ENCODE measurements around the gene SORBS1. TPM values are rescaled to one million over a fixed set of nuclear protein-coding genes. Genes with fewer than 3 reads are reported as not detected.

Gene SORBS1
- total RNA-seq, 4 donors from 2014 or later = 28.1 to 92.5 (median 41.7) TPM

GRCh38 chr10:95602382-95602781 is 41.2 kb upstream of the SORBS1 start:
- H3K9me3 ChIP-seq = no peaks in the 10 kb centered on the region
- H3K36me3 ChIP-seq = peaks cover 24% of the 10 kb centered on the region
- no peak overlapping the region for H3K27ac ChIP-seq
- H3K4me3 ChIP-seq = no peak overlapping the region
- peaks cover 3% of the 10 kb centered on the region for H3K4me1 ChIP-seq
- no peak for TF ChIP-seq EP300 (IDR thresholded peaks at IDR 0.05)
- TF ChIP-seq CTCF (IDR thresholded peaks at IDR 0.05) = no peak
- TF ChIP-seq POLR2A (IDR thresholded peaks at IDR 0.05) = no peak
- TF ChIP-seq POLR2AphosphoS5 (IDR thresholded peaks at IDR 0.05) = no peak
- WGBS = 61% methylated on average over 6 of the region's 6 CpGs
- DNase-seq (ENCODE audit: low spot score in 2 of 2) = no peak
- H3K27me3 ChIP-seq = no peaks in the 10 kb centered on the region

- Histone ChIP-seq H3K4me3 (no peak overlapping the region), H3K27ac (no peak overlapping the region), H3K27me3 (no peaks in the 10 kb centered on the region), H3K9me3 (no peaks in the 10 kb centered on the region), H3K36me3 (peaks cover 15% of the 10 kb centered on the region), H3K4me1 (peaks cover 3% of the 10 kb centered on the region)
- TF ChIP-seq POLR2AphosphoS5 (IDR thresholded peaks at IDR 0.05) (peak in 1 of 3 donors; percentile 64), POLR2A (IDR thresholded peaks at IDR 0.05) (no peak), CTCF (IDR thresholded peaks at IDR 0.05) (peak; percentile 83 to 86), EP300 (IDR thresholded peaks at IDR 0.05) (no peak)
- 21% methylated on average over 6 of the region's 6 CpGs for WGBS
- DNase-seq (ENCODE audit: low spot score in 2 of 2) = peak in 1 of 2 donors; percentile 80
These were observed 40.0 kb upstream of the SORBS1 start for GRCh38 chr10:95601116-95601719.

GRCh38 chr10:95600158-95600557 is 39.0 kb upstream of the SORBS1 start:
- no peaks in the 10 kb centered on the region for H3K9me3 ChIP-seq
- H3K36me3 ChIP-seq = peaks cover 5% of the 10 kb centered on the region
- no peaks in the 10 kb centered on the region for H3K27me3 ChIP-seq
- TF ChIP-seq POLR2A (IDR thresholded peaks at IDR 0.05) (no peak), POLR2AphosphoS5 (IDR thresholded peaks at IDR 0.05) (no peak), CTCF (IDR thresholded peaks at IDR 0.05) (no peak), EP300 (IDR thresholded peaks at IDR 0.05) (no peak)
- no peak overlapping the region for H3K27ac ChIP-seq
- no peak overlapping the region for H3K4me3 ChIP-seq
- H3K4me1 ChIP-seq = peaks cover 3% of the 10 kb centered on the region
- DNase-seq (ENCODE audit: low spot score in 2 of 2) = no peak
- WGBS = 78% methylated on average over 4 of the region's 4 CpGs

- Histone ChIP-seq H3K4me3 (no peak overlapping the region), H3K4me1 (peaks cover 3% of the 10 kb centered on the region), H3K9me3 (no peaks in the 10 kb centered on the region), H3K27ac (no peak overlapping the region), H3K36me3 (no peaks in the 10 kb centered on the region), H3K27me3 (no peaks in the 10 kb centered on the region)
- no peak for DNase-seq (ENCODE audit: low spot score in 2 of 2)
- no peak for TF ChIP-seq EP300 (IDR thresholded peaks at IDR 0.05)
- TF ChIP-seq POLR2AphosphoS5 (IDR thresholded peaks at IDR 0.05) = no peak
- no peak for TF ChIP-seq POLR2A (IDR thresholded peaks at IDR 0.05)
- no peak for TF ChIP-seq CTCF (IDR thresholded peaks at IDR 0.05)
- 88% methylated on average over 1 of the region's 1 CpG for WGBS
These were observed 36.6 kb upstream of the SORBS1 start for GRCh38 chr10:95597788-95598187.

- no peak overlapping the region for H3K27ac ChIP-seq
- no peaks in the 10 kb centered on the region for H3K4me1 ChIP-seq
- no peaks in the 10 kb centered on the region for H3K36me3 ChIP-seq
- peak in 1 of 2 donors; percentile 57 for DNase-seq (ENCODE audit: low spot score in 2 of 2)
- H3K4me3 ChIP-seq = no peak overlapping the region
- no peaks in the 10 kb centered on the region for H3K27me3 ChIP-seq
- 94% methylated on average over 1 of the region's 1 CpG for WGBS
- TF ChIP-seq CTCF (IDR thresholded peaks at IDR 0.05) (no peak), POLR2AphosphoS5 (IDR thresholded peaks at IDR 0.05) (no peak), POLR2A (IDR thresholded peaks at IDR 0.05) (no peak), EP300 (IDR thresholded peaks at IDR 0.05) (no peak)
- no peaks in the 10 kb centered on the region for H3K9me3 ChIP-seq
These were observed 26.9 kb upstream of the SORBS1 start for GRCh38 chr10:95588025-95588424.

Measured in suprapubic skin (tissue), 4 donors.